Ishikawa (cell line): ENCODE results near the gene GLP2R.

ENCODE experiments used
- CEBPB ChIP-seq: IDR thresholded peaks from 2 replicates; pipeline ENCODE4 v1.6.1; 2012
- CREB1 ChIP-seq: IDR thresholded peaks from 2 replicates; pipeline ENCODE4 v1.6.1; 2012; ENCODE audit warnings: low read depth
- EGR1 ChIP-seq: IDR thresholded peaks from 2 replicates; pipeline ENCODE4 v1.6.1; 2012
- EP300 ChIP-seq: IDR thresholded peaks from 2 replicates; pipeline ENCODE4 v1.6.1; 2012; ENCODE audit warnings: borderline replicate concordance
- FOXM1 ChIP-seq: IDR thresholded peaks from 2 replicates; pipeline ENCODE4 v1.6.1; 2012; ENCODE audit warnings: low read depth, borderline replicate concordance
- MAX ChIP-seq: IDR thresholded peaks from 2 replicates; pipeline ENCODE4 v1.6.1; 2012
- NFIC ChIP-seq: IDR thresholded peaks from 2 replicates; pipeline ENCODE4 v1.6.1; 2012
- RAD21 ChIP-seq: IDR thresholded peaks from 2 replicates; pipeline ENCODE4 v1.6.1; 2012; ENCODE audit warnings: low read depth
- TAF1 ChIP-seq: IDR thresholded peaks from 2 replicates; pipeline ENCODE4 v1.6.1; 2012; ENCODE audit warnings: low read depth, mild to moderate bottlenecking
- TCF12 ChIP-seq: IDR thresholded peaks from 2 replicates; pipeline ENCODE4 v1.6.1; 2012; ENCODE audit warnings: low read depth
- TEAD4 ChIP-seq: IDR thresholded peaks from 2 replicates; pipeline ENCODE4 v1.6.1; 2012
- USF1 ChIP-seq: IDR thresholded peaks from 2 replicates; pipeline ENCODE4 v1.6.1; 2012
- YY1 ChIP-seq: IDR thresholded peaks from 2 replicates; pipeline ENCODE4 v1.6.1; 2012; ENCODE audit warnings: low read depth
- ZBTB7A ChIP-seq: IDR thresholded peaks from 2 replicates; pipeline ENCODE4 v1.6.1; 2012; ENCODE audit warnings: low read depth
- TF ChIP-seq, protein P1 (sequence below): IDR thresholded peaks from 2 replicates; pipeline ENCODE4 v1.6.1; 2012; ENCODE audit warnings: low read depth, mild to moderate bottlenecking

Gene GLP2R

DNA sequence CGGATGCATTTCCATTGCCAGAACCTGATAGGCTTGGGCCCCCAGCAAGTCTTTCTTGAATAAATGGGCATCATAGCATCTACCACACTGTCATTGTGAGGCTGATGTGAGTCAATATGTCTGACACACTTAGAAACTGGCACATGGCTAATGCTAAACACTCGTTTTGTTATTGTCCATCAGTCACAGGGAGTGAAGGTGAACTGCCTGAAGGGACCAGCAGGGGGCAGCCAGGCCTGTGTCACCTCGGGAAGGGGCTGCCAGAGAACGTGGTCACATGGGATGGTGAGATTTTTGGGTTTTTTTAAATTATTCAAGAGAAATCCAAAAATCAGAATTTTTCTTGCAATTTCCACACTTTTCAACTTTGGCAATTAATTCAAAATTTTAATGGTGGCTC is 80.2 kb downstream of the GLP2R start:
- no peak for TF ChIP-seq NFIC
- no peak for TF ChIP-seq CEBPB
- TF ChIP-seq YY1: no peak
- no peak for TF ChIP-seq EP300
- TF ChIP-seq EGR1: no peak
- TF ChIP-seq RAD21: no peak; the same call in 1 of the 2 replicates
- TF ChIP-seq CREB1: no peak
- TF ChIP-seq TCF12: no peak
- no peak for TF ChIP-seq FOXM1
- TF ChIP-seq TAF1: no peak
- no peak for TF ChIP-seq TEAD4
- TF ChIP-seq USF1: no peak
- TF ChIP-seq, protein P1, sequence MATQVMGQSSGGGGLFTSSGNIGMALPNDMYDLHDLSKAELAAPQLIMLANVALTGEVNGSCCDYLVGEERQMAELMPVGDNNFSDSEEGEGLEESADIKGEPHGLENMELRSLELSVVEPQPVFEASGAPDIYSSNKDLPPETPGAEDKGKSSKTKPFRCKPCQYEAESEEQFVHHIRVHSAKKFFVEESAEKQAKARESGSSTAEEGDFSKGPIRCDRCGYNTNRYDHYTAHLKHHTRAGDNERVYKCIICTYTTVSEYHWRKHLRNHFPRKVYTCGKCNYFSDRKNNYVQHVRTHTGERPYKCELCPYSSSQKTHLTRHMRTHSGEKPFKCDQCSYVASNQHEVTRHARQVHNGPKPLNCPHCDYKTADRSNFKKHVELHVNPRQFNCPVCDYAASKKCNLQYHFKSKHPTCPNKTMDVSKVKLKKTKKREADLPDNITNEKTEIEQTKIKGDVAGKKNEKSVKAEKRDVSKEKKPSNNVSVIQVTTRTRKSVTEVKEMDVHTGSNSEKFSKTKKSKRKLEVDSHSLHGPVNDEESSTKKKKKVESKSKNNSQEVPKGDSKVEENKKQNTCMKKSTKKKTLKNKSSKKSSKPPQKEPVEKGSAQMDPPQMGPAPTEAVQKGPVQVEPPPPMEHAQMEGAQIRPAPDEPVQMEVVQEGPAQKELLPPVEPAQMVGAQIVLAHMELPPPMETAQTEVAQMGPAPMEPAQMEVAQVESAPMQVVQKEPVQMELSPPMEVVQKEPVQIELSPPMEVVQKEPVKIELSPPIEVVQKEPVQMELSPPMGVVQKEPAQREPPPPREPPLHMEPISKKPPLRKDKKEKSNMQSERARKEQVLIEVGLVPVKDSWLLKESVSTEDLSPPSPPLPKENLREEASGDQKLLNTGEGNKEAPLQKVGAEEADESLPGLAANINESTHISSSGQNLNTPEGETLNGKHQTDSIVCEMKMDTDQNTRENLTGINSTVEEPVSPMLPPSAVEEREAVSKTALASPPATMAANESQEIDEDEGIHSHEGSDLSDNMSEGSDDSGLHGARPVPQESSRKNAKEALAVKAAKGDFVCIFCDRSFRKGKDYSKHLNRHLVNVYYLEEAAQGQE: no peak
- no peak for TF ChIP-seq MAX
- TF ChIP-seq ZBTB7A: no peak

DNA sequence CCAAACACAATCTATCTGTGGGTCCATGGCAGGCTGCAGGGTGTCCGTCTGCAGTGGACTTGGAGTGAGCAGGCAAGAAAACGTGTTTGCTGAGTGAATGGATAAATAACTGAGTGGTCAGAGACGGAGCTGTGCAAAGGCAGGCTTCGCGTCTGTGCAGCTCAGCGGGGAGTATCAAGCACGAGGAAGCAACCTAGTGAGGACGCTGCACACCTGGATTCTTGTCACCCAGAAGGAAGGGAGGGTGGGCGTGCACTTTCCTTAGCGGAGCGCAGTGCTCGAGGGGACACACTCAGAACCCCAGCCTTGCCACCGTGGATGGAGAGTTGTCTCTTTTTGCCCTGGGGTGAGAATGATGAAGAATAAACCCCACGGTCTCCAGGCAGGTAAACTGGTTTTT is 80.9 kb downstream of the GLP2R start:
- TF ChIP-seq EP300: no peak
- TF ChIP-seq EGR1: no peak
- no peak for TF ChIP-seq ZBTB7A
- no peak for TF ChIP-seq RAD21
- no peak for TF ChIP-seq MAX
- no peak for TF ChIP-seq FOXM1
- TF ChIP-seq TCF12: no peak
- no peak for TF ChIP-seq CEBPB
- TF ChIP-seq USF1: no peak
- no peak for TF ChIP-seq YY1
- no peak for TF ChIP-seq TEAD4
- TF ChIP-seq TAF1: no peak
- no peak for TF ChIP-seq CREB1
- TF ChIP-seq, protein P1: no peak
- no peak for TF ChIP-seq NFIC

GRCh38 chr17:9907131-9907530 is 81.4 kb downstream of the GLP2R start:
- no peak for TF ChIP-seq FOXM1
- no peak for TF ChIP-seq YY1
- no peak for TF ChIP-seq CEBPB
- no peak for TF ChIP-seq TEAD4
- no peak for TF ChIP-seq EP300
- no peak for TF ChIP-seq NFIC
- TF ChIP-seq, protein P1: no peak
- no peak for TF ChIP-seq ZBTB7A
- TF ChIP-seq TAF1: no peak
- no peak for TF ChIP-seq TCF12
- no peak for TF ChIP-seq USF1
- TF ChIP-seq MAX: no peak
- no peak for TF ChIP-seq CREB1
- no peak for TF ChIP-seq RAD21
- no peak for TF ChIP-seq EGR1
